ENCODE results near the gene AKR7A3. TPM values are rescaled to one million over a fixed set of nuclear protein-coding genes. Genes with fewer than 3 reads are reported as not detected.

The AKR7A3 gene
- polyA plus RNA-seq, 1 experiment = 0.37 TPM

DNA sequence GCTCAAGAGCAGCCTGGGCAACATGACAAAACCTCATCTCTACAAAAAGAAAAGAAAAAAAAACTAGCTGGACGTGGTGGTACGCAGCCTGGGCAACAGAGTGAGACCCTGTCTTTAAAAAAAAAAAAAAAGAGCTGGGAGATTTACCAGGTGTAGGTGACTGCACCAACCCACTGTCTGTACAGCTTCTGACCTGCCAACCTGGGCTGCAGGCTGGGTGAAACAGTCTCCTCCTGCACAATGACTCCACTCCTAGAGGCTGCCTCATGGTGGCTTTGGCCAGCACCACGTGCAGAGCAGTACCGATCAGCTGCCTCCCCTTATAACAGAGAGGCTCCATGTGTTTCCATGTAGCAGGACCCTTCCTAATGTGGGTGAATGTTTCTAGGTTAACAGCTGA lies 33.3 kb downstream of the AKR7A3 start:
- no peak overlapping the region for H3K4me3 ChIP-seq (ENCODE audit: low read depth, low read length)
- TF ChIP-seq, protein P1, sequence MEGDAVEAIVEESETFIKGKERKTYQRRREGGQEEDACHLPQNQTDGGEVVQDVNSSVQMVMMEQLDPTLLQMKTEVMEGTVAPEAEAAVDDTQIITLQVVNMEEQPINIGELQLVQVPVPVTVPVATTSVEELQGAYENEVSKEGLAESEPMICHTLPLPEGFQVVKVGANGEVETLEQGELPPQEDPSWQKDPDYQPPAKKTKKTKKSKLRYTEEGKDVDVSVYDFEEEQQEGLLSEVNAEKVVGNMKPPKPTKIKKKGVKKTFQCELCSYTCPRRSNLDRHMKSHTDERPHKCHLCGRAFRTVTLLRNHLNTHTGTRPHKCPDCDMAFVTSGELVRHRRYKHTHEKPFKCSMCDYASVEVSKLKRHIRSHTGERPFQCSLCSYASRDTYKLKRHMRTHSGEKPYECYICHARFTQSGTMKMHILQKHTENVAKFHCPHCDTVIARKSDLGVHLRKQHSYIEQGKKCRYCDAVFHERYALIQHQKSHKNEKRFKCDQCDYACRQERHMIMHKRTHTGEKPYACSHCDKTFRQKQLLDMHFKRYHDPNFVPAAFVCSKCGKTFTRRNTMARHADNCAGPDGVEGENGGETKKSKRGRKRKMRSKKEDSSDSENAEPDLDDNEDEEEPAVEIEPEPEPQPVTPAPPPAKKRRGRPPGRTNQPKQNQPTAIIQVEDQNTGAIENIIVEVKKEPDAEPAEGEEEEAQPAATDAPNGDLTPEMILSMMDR (IDR thresholded peaks at IDR 0.05; ENCODE audit: insufficient read depth, low read depth, low read length) = no peak
- POLR2A ChIA-PET = no interaction called here
- H3K27me3 ChIP-seq (ENCODE audit: control insufficient read depth, insufficient read depth, low read length) = no peaks in the 10 kb centered on the region
- H3K36me3 ChIP-seq (ENCODE audit: control insufficient read depth, insufficient read depth, low read length) = peaks cover 31% of the 10 kb centered on the region
- no peak for DNase-seq (ENCODE audit: low read depth)
- CTCF ChIA-PET = interaction anchor here (0.8 to 2.8 kb wide), 3 partner anchors 14 to 393 kb away, joined by 3 to 13 read pairs (median 4); no protein-coding TSS in a partner anchor

DNA sequence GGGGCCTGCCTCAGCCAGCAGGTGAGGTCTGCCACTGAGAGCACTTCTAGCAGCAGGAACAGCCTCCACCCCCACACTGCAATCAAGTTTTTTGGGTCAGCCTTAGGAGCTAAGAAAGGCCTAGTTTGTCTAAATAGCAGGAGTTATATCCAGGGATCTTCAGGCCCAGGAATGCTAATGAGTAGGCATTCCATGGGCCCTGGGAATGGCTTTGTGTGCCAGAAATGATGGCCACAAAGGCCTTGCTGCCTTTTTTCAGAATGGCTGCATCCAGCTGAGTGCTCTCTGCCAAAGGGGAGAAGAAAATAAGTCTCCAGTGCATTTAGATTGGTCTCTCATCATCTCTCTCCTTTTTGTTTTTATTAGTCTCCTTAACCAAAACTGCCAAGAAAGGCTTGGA lies 34.2 kb downstream of the AKR7A3 start:
- POLR2A ChIA-PET = no interaction called here
- TF ChIP-seq, protein P1 (IDR thresholded peaks at IDR 0.05; ENCODE audit: insufficient read depth, low read depth, low read length) = no peak
- CTCF ChIA-PET = interaction anchor here (1.4 to 2.8 kb wide), 2 partner anchors 14 to 21 kb away, joined by 3 to 13 read pairs; no protein-coding TSS in a partner anchor
- no peak overlapping the region for H3K4me3 ChIP-seq (ENCODE audit: low read depth, low read length)
- no peaks in the 10 kb centered on the region for H3K27me3 ChIP-seq (ENCODE audit: control insufficient read depth, insufficient read depth, low read length)
- H3K36me3 ChIP-seq (ENCODE audit: control insufficient read depth, insufficient read depth, low read length) = peaks cover 30% of the 10 kb centered on the region
- no peak for DNase-seq (ENCODE audit: low read depth)

DNA sequence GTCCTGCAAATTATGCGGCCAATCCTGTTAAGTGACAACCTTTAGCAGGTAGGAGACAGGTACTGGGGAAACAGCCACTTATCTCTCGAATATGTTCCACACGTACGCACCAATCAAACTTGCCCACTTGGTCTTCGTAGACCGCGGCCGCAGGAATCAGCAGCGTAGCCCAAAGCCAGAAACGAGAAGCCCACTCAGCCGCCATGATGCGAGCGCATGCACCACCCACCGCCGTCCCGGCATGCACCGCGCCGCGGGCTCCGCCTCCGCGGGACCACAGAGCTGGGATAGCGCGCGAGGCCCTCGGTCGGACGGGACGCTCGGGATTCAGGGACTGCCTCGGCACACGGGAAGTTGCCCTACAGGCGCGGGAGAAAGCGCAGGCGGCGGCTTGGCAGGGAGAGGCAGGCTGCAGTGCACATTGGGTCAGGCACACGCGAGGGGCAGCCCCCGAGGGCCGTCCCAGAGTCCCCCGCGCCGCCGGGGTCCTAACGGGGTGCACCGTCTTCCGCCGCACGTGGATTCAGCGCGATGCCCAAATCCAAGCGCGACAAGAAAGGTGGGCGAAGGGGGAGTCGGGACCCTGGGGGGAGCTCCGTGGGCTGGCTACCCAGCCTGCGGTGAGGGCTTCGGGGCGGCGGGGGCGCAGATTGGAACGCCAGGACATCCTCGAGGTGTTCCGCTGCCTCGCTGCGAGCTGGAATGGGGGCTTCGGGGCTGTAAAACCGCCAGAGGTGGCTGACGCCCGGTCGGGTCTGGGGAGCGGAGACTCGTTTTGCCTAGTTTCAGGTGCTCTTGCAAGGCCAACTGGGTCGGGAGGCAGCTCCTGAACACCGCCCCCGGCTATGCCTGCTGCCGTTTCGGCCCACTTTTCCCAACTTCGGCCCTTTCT lies 37.0 kb downstream of the AKR7A3 start, which contains the start of the genes EMC1 and MRTO4:
EMC1 (minus strand) TSS at position 220 of the 892 bp plus-strand sequence; CDS start at position 205, 15 bp downstream.
MRTO4 (plus strand) TSS at position 501 of the 892 bp plus-strand sequence; CDS start at position 532, 31 bp downstream.
- Histone ChIP-seq H3K36me3 (ENCODE audit: control insufficient read depth, insufficient read depth, low read length) (peaks cover 9% of the 10 kb centered on the region), H3K27me3 (ENCODE audit: control insufficient read depth, insufficient read depth, low read length) (no peaks in the 10 kb centered on the region), H3K4me3 (ENCODE audit: low read depth, low read length) (peak within 1 kb of the TSS; percentile 81)
- CTCF ChIA-PET = interaction anchor here (0.8 to 2.4 kb wide), 3 partner anchors 10 to 403 kb away, joined by 3 to 10 read pairs (median 3); no protein-coding TSS in a partner anchor
- POLR2A ChIA-PET = no interaction called here
- TF ChIP-seq, protein P1 (IDR thresholded peaks at IDR 0.05; ENCODE audit: insufficient read depth, low read depth, low read length) = no peak
- DNase-seq (ENCODE audit: low read depth) = no peak

DNA sequence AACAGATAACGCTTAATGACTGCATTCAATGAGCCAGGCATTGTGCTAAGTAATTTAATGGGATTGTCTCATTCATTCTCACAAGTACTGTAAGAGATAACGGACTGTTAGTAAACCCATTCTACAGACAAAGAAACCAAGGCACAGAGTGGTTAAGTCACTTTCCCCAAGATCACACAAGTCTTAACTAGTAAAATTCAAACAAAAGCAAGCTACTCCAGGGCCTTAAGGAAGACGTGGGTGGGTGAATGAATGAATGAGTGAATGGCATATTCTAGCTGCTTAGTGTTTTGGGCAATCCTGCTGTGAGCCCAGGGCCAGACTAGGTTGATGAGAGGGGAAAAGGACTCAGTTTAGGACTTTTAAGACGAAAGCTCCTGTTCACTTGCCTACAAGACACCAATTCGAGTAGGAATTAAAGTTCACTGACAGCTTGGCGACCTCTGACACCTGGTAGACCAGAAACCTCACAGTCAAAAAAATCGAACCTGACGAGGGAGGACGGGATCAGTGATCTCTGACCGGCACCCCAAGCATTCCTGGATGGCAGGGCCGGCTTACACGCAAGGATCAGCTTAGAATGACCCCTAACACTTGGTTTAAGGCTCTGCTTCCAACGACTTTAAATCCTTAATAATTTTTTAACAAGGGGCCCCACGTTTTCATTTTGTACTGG lies 37.8 kb downstream of the AKR7A3 start:
- H3K36me3 ChIP-seq (ENCODE audit: control insufficient read depth, insufficient read depth, low read length) = peaks cover 4% of the 10 kb centered on the region
- DNase-seq (ENCODE audit: low read depth) = no peak
- ChIA-PET POLR2A (no interaction called here), CTCF (interaction anchor here (1.2 to 2.4 kb wide), 2 partner anchors 10 to 15 kb away, joined by 3 to 10 read pairs; no protein-coding TSS in a partner anchor)
- no peaks in the 10 kb centered on the region for H3K27me3 ChIP-seq (ENCODE audit: control insufficient read depth, insufficient read depth, low read length)
- peak overlapping the region; percentile 81 for H3K4me3 ChIP-seq (ENCODE audit: low read depth, low read length)
- TF ChIP-seq, protein P1 (IDR thresholded peaks at IDR 0.05; ENCODE audit: insufficient read depth, low read depth, low read length) = no peak

Data from BJ (cell line).